Mesendoderm (in vitro differentiated cells): ENCODE measurements around the gene ARHGEF11.

Experiments
- DNase-seq: peaks from one replicate; pipeline ENCODE4 v3.0.0; 2013
- H2AK5ac ChIP-seq: 2 replicates; pipeline ENCODE4 v1.6.1; 2013; ENCODE audit warnings: low read length, inconsistent platforms
- H2BK120ac ChIP-seq: 2 replicates; pipeline ENCODE4 v1.6.1; 2013; ENCODE audit warnings: low read depth, mild to moderate bottlenecking, low read length, moderate library complexity, mixed read lengths
- H2BK15ac ChIP-seq: replicated peaks from 2 replicates; pipeline ENCODE4 v1.6.1; 2013; ENCODE audit warnings: low read depth, mild to moderate bottlenecking, moderate library complexity
- H2BK5ac ChIP-seq: 2 replicates; pipeline ENCODE4 v1.6.1; 2013; ENCODE audit warnings: low read length, inconsistent platforms
- H3K18ac ChIP-seq: 2 replicates; pipeline ENCODE4 v1.6.1; 2013; ENCODE audit warnings: mild to moderate bottlenecking, low read length, mixed read lengths
- H3K23ac ChIP-seq: one replicate; pipeline ENCODE4 v1.6.1; 2013; ENCODE audit warnings: low read length
- H3K27ac ChIP-seq: 2 replicates; pipeline ENCODE4 v1.5.1; 2013; ENCODE audit warnings: low read depth, mild to moderate bottlenecking, inconsistent platforms, low read length, moderate library complexity
- H3K27me3 ChIP-seq: 2 replicates; pipeline ENCODE4 v1.6.1; 2013; ENCODE audit warnings: low read length, control low read depth, mild to moderate bottlenecking, inconsistent platforms; ENCODE audit not compliant: insufficient read depth, poor library complexity
- H3K36me3 ChIP-seq: 2 replicates; pipeline ENCODE4 v1.6.1; 2013; ENCODE audit warnings: low read length, inconsistent platforms; ENCODE audit not compliant: control insufficient read depth, insufficient read depth
- H3K4ac ChIP-seq: one replicate; pipeline ENCODE4 v1.6.1; 2013; ENCODE audit warnings: low read depth, mild to moderate bottlenecking, low read length, moderate library complexity
- H3K4me1 ChIP-seq: 2 replicates; pipeline ENCODE4 v1.6.1; 2013; ENCODE audit warnings: low read depth, low read length, inconsistent platforms; ENCODE audit not compliant: control insufficient read depth
- H3K4me2 ChIP-seq: 2 replicates; pipeline ENCODE4 v1.6.1; 2013; ENCODE audit warnings: low read length
- H3K4me3 ChIP-seq: 2 replicates; pipeline ENCODE4 v1.5.1; 2013; ENCODE audit warnings: mild to moderate bottlenecking, low read length
- H3K56ac ChIP-seq: one replicate; pipeline ENCODE4 v1.6.1; 2013; ENCODE audit warnings: low read length
- H3K79me1 ChIP-seq: 2 replicates; pipeline ENCODE4 v1.6.1; 2013; ENCODE audit warnings: low read length, inconsistent platforms
- H3K79me2 ChIP-seq: 2 replicates; pipeline ENCODE4 v1.6.1; 2013; ENCODE audit warnings: mild to moderate bottlenecking, low read length; ENCODE audit not compliant: control insufficient read depth, insufficient read depth
- H3K9ac ChIP-seq: 2 replicates; pipeline ENCODE4 v1.6.1; 2013; ENCODE audit warnings: low read length, inconsistent platforms
- H4K5ac ChIP-seq: one replicate; pipeline ENCODE4 v1.6.1; 2013; ENCODE audit warnings: low read length
- H4K8ac ChIP-seq: one replicate; pipeline ENCODE4 v1.6.1; 2013; ENCODE audit warnings: low read depth, mild to moderate bottlenecking, control low read depth, low read length, moderate library complexity
- WGBS: extraction: QIAGEN DNeasy Blood & Tissue Kit; methylation state at CpG from one replicate; pipeline ENCODE4 v1.1.7; 2013; ENCODE audit warnings: low lambda C conversion rate, missing lambda C conversion rate; ENCODE audit not compliant: insufficient coverage; ENCODE audit errors: extremely low coverage; 5-methylcytosine and 5-hydroxymethylcytosine counted together

The ARHGEF11 gene

DNA sequence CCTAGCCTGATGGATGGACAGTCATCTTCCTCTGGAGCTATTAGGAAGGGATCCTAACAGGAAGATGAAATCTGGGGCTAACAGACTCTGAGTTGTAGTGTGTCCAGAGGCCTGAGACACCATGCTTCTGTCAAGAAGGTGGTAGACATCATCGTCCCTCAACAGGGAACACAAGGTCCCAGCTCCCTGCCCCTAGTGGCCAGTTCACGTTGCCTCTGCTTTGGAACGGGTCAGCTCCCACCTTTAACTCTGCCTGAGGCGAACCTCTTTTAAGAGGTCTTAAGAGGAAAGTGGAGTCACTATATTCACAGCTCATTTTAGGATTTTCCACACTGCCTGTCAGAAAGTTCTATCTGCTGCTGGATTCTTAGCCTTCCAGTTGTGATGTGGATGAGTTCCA, 96.8 kb downstream of the ARHGEF11 start:
- no peak overlapping the region for H3K56ac ChIP-seq
- no peak overlapping the region for H3K4me2 ChIP-seq
- peaks cover 5% of the 10 kb centered on the region for H3K36me3 ChIP-seq
- H3K27ac ChIP-seq: no peak overlapping the region
- no peak overlapping the region for H2BK5ac ChIP-seq
- no peak overlapping the region for H2BK120ac ChIP-seq
- H4K5ac ChIP-seq: no peak overlapping the region
- WGBS: no CpG with 5 or more reads among the region's 4 CpGs
- no peaks in the 10 kb centered on the region for H3K79me1 ChIP-seq
- no peak overlapping the region for H2BK15ac ChIP-seq
- H3K4me1 ChIP-seq: peaks cover 8% of the 10 kb centered on the region
- no peak overlapping the region for H3K9ac ChIP-seq
- no peak overlapping the region for H3K18ac ChIP-seq
- no peak overlapping the region for H4K8ac ChIP-seq
- no peaks in the 10 kb centered on the region for H3K27me3 ChIP-seq
- H3K4ac ChIP-seq: no peak overlapping the region
- no peak overlapping the region for H3K23ac ChIP-seq
- DNase-seq: peak; percentile 77
- no peaks in the 10 kb centered on the region for H3K79me2 ChIP-seq
- no peak overlapping the region for H3K4me3 ChIP-seq
- no peak overlapping the region for H2AK5ac ChIP-seq

DNA sequence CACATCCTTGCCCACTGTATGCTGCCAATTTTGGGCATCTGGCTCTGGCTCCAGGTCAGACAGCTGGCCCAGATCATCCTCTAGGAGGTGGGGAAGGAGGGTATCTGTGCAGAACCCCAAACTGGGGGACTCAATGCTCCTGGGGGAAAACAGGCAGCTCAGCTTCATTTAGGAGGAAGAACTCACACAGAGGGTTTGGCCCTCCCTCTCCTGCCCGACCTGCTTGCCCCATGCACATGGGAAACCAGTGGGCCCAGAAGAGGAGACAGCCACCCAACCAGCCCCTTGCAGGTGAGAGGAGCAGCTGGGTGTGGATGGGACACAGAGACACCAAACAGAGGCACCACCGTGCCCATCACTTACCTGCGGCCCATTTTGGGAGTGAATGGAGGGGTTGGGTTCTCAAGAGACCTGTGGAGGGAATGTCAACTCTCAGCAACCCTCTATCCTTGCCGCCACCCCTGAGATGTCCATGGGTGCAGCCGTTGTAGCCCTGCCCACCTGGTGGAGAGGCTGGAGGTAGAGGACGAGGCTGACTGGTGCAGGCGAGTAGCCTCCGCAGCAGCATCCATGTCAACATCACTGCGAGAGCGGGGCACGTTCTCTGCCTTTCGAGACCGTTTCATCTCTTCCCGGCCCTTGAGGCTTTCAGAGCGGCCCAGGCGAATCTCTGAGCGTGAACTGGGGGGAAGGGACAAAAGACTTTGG, 97.6 kb downstream of the ARHGEF11 start:
- no peak overlapping the region for H4K8ac ChIP-seq
- peaks cover 8% of the 10 kb centered on the region for H3K36me3 ChIP-seq
- no peaks in the 10 kb centered on the region for H3K27me3 ChIP-seq
- H3K4me2 ChIP-seq: no peak overlapping the region
- no peak overlapping the region for H3K4ac ChIP-seq
- no peak overlapping the region for H3K18ac ChIP-seq
- no peak overlapping the region for H2BK5ac ChIP-seq
- H3K79me1 ChIP-seq: no peaks in the 10 kb centered on the region
- H3K4me3 ChIP-seq: no peak overlapping the region
- H3K79me2 ChIP-seq: no peaks in the 10 kb centered on the region
- no peak overlapping the region for H2AK5ac ChIP-seq
- no CpG with 5 or more reads among the region's 17 CpGs for WGBS
- H3K56ac ChIP-seq: no peak overlapping the region
- no peak overlapping the region for H4K5ac ChIP-seq
- no peak overlapping the region for H3K27ac ChIP-seq
- H2BK15ac ChIP-seq: no peak overlapping the region
- H2BK120ac ChIP-seq: no peak overlapping the region
- no peak overlapping the region for H3K9ac ChIP-seq
- H3K23ac ChIP-seq: no peak overlapping the region
- peaks cover 8% of the 10 kb centered on the region for H3K4me1 ChIP-seq
- no peak for DNase-seq

DNA sequence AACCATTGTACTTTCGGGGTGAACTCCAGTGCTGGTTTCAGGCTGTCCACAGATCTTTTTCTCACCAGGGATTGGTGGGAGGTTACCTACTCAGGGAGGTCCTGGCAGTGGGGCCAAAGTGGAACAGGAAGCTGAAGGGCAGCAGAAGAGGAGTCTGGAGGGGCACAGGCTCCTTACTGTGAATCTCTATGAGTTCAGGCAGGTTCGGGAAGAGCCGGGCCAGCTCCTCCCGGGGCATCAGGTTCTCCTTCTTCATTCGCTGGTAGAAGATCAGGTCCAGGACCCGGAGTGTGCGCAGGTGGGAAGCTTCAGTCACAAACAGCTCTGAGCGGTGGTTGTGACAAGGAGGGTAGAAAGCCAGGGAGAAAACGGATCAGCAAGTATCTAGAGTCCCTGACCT, 98.4 kb downstream of the ARHGEF11 start:
- no peak overlapping the region for H4K8ac ChIP-seq
- no peak overlapping the region for H2BK120ac ChIP-seq
- no peak overlapping the region for H4K5ac ChIP-seq
- no peak overlapping the region for H2AK5ac ChIP-seq
- H3K9ac ChIP-seq: no peak overlapping the region
- H2BK15ac ChIP-seq: no peak overlapping the region
- H3K27me3 ChIP-seq: no peaks in the 10 kb centered on the region
- H3K18ac ChIP-seq: no peak overlapping the region
- no CpG with 5 or more reads among the region's 9 CpGs for WGBS
- no peak overlapping the region for H3K56ac ChIP-seq
- no peaks in the 10 kb centered on the region for H3K79me2 ChIP-seq
- no peak overlapping the region for H3K23ac ChIP-seq
- H3K4me2 ChIP-seq: no peak overlapping the region
- no peaks in the 10 kb centered on the region for H3K79me1 ChIP-seq
- H3K4ac ChIP-seq: no peak overlapping the region
- H3K36me3 ChIP-seq: peaks cover 8% of the 10 kb centered on the region
- no peak overlapping the region for H3K4me3 ChIP-seq
- DNase-seq: no peak
- H3K27ac ChIP-seq: no peak overlapping the region
- H3K4me1 ChIP-seq: peaks cover 8% of the 10 kb centered on the region
- H2BK5ac ChIP-seq: no peak overlapping the region

DNA sequence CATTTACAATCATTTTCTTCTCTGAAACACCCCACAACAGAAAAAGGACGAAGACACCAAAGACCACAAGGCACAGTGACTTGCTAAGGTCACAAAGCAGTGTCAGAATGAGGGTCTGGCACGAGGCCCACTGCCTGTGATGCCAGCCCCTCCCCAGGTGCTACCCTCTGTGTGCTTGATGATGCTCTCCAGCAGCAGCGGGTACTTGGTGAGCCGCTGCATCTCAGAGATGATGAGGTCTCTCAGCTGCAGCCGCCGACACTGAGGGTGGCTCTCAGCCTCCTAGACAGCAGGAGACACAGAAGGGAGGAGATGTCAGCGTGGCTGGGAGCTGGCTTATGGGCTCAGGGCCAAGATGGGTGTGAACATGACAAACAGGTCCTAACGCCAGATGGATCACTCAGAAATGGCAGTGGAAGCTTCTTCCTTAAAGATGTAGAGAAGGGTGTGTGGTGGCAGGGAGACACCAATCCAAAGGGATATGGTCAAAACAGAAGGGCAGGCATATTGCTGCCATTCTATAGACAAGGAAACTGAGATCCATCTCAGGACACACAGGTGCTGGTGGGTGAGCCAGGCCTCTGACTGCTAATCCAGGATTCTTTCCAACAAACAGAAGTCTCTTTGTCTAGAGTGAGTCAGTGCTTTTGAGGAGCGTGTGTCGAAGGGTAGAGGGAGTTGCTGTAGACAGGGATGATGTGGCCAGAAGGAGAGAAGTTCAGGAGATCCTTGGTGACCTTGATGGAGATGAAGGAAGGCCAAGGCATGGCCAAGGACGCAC, 99.5 kb downstream of the ARHGEF11 start:
- peaks cover 8% of the 10 kb centered on the region for H3K4me1 ChIP-seq
- DNase-seq: no peak
- no peak overlapping the region for H3K18ac ChIP-seq
- peaks cover 9% of the 10 kb centered on the region for H3K36me3 ChIP-seq
- H4K8ac ChIP-seq: no peak overlapping the region
- no peaks in the 10 kb centered on the region for H3K79me1 ChIP-seq
- H3K27ac ChIP-seq: no peak overlapping the region
- H2BK120ac ChIP-seq: no peak overlapping the region
- no peak overlapping the region for H2AK5ac ChIP-seq
- no peak overlapping the region for H2BK5ac ChIP-seq
- no peak overlapping the region for H4K5ac ChIP-seq
- H3K4ac ChIP-seq: no peak overlapping the region
- WGBS: no CpG with 5 or more reads among the region's 11 CpGs
- H3K27me3 ChIP-seq: no peaks in the 10 kb centered on the region
- H3K9ac ChIP-seq: no peak overlapping the region
- no peak overlapping the region for H3K56ac ChIP-seq
- no peak overlapping the region for H3K23ac ChIP-seq
- no peak overlapping the region for H3K4me2 ChIP-seq
- H3K79me2 ChIP-seq: no peaks in the 10 kb centered on the region
- H3K4me3 ChIP-seq: no peak overlapping the region
- H2BK15ac ChIP-seq: no peak overlapping the region

DNA sequence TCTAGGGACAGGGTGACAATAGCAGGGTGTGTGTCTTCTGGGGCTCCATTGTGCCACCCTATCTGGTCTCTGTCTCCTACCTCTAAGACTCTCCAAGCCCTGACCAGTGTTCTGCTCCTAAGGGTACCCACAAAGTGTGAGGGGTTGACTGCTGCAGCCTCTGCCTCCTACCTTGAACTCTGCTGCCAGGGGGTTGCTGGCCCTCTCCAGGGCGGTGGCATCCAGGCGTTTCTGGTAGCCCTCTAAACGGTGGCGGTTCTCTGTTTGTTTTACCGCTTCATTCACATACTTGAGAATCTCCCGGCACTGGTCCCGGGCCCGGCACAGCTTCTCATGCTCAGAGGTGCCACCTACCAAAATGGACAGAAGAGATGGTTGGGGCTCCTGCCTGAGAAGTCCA, 100.7 kb downstream of the ARHGEF11 start:
- H2BK15ac ChIP-seq: no peak overlapping the region
- no peak overlapping the region for H3K9ac ChIP-seq
- no peak overlapping the region for H4K8ac ChIP-seq
- H3K18ac ChIP-seq: no peak overlapping the region
- no peak overlapping the region for H2BK120ac ChIP-seq
- no peak overlapping the region for H3K4ac ChIP-seq
- no peak overlapping the region for H3K4me2 ChIP-seq
- H2BK5ac ChIP-seq: no peak overlapping the region
- DNase-seq: no peak
- H3K4me1 ChIP-seq: peaks cover 8% of the 10 kb centered on the region
- WGBS: no CpG with 5 or more reads among the region's 8 CpGs
- no peak overlapping the region for H4K5ac ChIP-seq
- H3K27me3 ChIP-seq: no peaks in the 10 kb centered on the region
- no peak overlapping the region for H2AK5ac ChIP-seq
- H3K36me3 ChIP-seq: peaks cover 9% of the 10 kb centered on the region
- H3K79me2 ChIP-seq: no peaks in the 10 kb centered on the region
- no peak overlapping the region for H3K27ac ChIP-seq
- H3K56ac ChIP-seq: no peak overlapping the region
- no peak overlapping the region for H3K4me3 ChIP-seq
- H3K79me1 ChIP-seq: no peaks in the 10 kb centered on the region
- no peak overlapping the region for H3K23ac ChIP-seq
